Mesodermal cell (in vitro differentiated cells): ENCODE data around the gene EFCAB7.
"Not testable (repeated sequence)": the region's sequence is repeated elsewhere in the genome, so short reads cannot be mapped to it uniquely, and the experiment has no call there.

Experiments
- H3K27ac ChIP-seq: 2 replicates; pipeline ENCODE4 v1.7.0; 2013; ENCODE audit warnings: mild to moderate bottlenecking, low read depth, low read length, moderate library complexity; ENCODE audit not compliant: severe bottlenecking
- H3K36me3 ChIP-seq: 2 replicates; pipeline ENCODE4 v1.7.1; 2013; ENCODE audit warnings: mild to moderate bottlenecking, low read length, moderate library complexity; ENCODE audit not compliant: control insufficient read depth, insufficient read depth
- H3K4me1 ChIP-seq: one replicate; pipeline ENCODE4 v1.7.1; 2013; ENCODE audit warnings: mild to moderate bottlenecking, low read length; ENCODE audit not compliant: insufficient read depth, control insufficient read depth, poor library complexity, severe bottlenecking
- H3K4me3 ChIP-seq: 2 replicates; pipeline ENCODE4 v1.7.0; 2013; ENCODE audit warnings: low read length, control low read depth, mild to moderate bottlenecking; ENCODE audit not compliant: insufficient read depth, poor library complexity, severe bottlenecking; ENCODE audit errors: extremely low read depth
- H3K9me3 ChIP-seq: 2 replicates; pipeline ENCODE4 v1.7.1; 2013; ENCODE audit warnings: mild to moderate bottlenecking, low read length, moderate library complexity; ENCODE audit not compliant: control insufficient read depth
- WGBS, 2 experiments: methylation state at CpG; one replicate each; pipeline ENCODE4 v1.1.5; 2013; ENCODE audit warnings: missing lambda C conversion rate in 2 of 2; ENCODE audit not compliant: insufficient coverage in 2 of 2; 5-methylcytosine and 5-hydroxymethylcytosine counted together

Gene EFCAB7

GRCh38 chr1:63548303-63548702, 25.0 kb downstream of the EFCAB7 start:
- Histone ChIP-seq H3K4me3 (no peak overlapping the region), H3K36me3 (no peaks in the 10 kb centered on the region), H3K4me1 (no peaks in the 10 kb centered on the region), H3K27ac (no peak overlapping the region), H3K9me3 (no peaks in the 10 kb centered on the region)
- WGBS, 2 experiments = no CpG with 5 or more reads among the region's 2 CpGs

- Histone ChIP-seq H3K4me3 (no peak overlapping the region), H3K4me1 (no peaks in the 10 kb centered on the region), H3K36me3 (no peaks in the 10 kb centered on the region), H3K9me3 (no peaks in the 10 kb centered on the region), H3K27ac (no peak overlapping the region)
- WGBS, 2 experiments = 96 to 97% methylated on average over 12 of the region's 13 CpGs
Measured at GRCh38 chr1:63548877-63549276, 25.6 kb downstream of the EFCAB7 start.

DNA sequence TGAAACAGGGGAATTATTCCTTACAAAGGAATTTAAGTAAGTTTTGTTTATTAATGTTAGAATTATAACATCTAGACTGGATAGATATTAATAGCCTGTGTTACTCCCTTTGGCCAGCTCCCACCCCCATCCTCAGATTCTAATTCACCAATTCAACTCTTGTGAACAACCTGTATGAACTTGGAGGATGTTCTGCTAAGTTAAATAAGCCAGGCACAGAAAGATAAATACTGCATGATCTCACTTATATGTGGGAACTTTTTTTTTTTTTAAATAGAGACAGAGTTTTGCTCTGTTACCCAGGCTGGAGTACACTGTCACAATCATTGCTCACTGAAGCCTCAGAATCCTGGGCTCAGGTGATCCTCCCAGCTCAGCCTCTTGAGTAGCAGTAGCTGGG, 32.2 kb downstream of the EFCAB7 start:
- no peaks in the 10 kb centered on the region for H3K36me3 ChIP-seq
- H3K27ac ChIP-seq = no peak overlapping the region
- H3K4me3 ChIP-seq = no peak overlapping the region
- H3K9me3 ChIP-seq = no peaks in the 10 kb centered on the region
- no peaks in the 10 kb centered on the region for H3K4me1 ChIP-seq

GRCh38 chr1:63557365-63557987, 34.2 kb downstream of the EFCAB7 start:
- WGBS, 2 experiments = 60 to 66% methylated on average over 1 to 4 of the region's 6 CpGs
- no peak overlapping the region for H3K4me3 ChIP-seq

DNA sequence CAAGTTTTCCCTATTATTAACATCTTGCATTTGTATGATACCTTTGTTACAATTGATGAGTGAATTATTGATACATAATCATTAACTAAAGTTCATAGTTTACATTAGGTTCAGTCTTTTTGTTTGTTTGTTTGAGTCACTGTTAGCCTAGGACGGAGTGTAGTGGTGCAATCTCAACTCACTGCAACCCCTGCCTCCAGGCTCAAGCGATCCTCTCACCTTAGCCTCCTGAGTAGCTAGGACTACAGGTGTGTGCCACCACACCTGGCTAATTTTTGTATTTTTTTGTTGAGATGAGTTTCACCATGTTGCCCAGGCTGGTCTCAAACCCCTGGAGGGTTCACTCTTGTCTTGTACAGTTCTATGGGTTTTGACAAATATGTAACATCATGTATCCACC, 36.0 kb downstream of the EFCAB7 start:
- H3K36me3 ChIP-seq = no peaks in the 10 kb centered on the region
- no CpG with 5 or more reads among the region's 2 CpGs for WGBS, 2 experiments
- H3K27ac ChIP-seq = no peak overlapping the region
- H3K4me1 ChIP-seq = no peaks in the 10 kb centered on the region
- no peaks in the 10 kb centered on the region for H3K9me3 ChIP-seq
- H3K4me3 ChIP-seq = no peak overlapping the region

More at GRCh38 chr1:63557365-63557987, 34.2 kb downstream of the EFCAB7 start:
- Histone ChIP-seq H3K27ac (no peak overlapping the region), H3K9me3 (no peaks in the 10 kb centered on the region), H3K4me1 (no peaks in the 10 kb centered on the region), H3K36me3 (no peaks in the 10 kb centered on the region)

GRCh38 chr1:63563745-63564144, 40.4 kb downstream of the EFCAB7 start:
- no peak overlapping the region for H3K4me3 ChIP-seq
- H3K36me3 ChIP-seq = no peaks in the 10 kb centered on the region
- H3K4me1 ChIP-seq = no peaks in the 10 kb centered on the region
- no peaks in the 10 kb centered on the region for H3K9me3 ChIP-seq
- no peak overlapping the region for H3K27ac ChIP-seq

DNA sequence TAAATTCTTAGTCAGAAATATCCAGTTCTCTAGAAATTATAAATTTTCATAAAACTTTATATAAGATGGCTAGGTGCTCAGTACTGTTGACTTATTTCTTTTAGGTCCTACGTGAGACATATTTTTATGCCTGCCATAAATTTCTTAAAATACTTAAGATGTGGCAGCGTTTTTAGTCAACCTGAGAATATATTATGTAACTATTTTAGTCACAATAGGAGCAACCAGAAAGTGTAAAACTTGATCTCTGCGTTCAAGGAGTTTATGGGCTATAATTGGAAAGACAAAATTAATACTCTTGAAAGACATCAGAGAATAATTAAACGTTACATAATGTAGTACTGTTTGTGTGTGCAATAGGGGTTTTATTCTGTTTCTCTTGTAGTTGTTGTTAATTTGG, 45.7 kb downstream of the EFCAB7 start:
- no peak overlapping the region for H3K4me3 ChIP-seq
- H3K36me3 ChIP-seq = no peaks in the 10 kb centered on the region
- no peaks in the 10 kb centered on the region for H3K4me1 ChIP-seq
- WGBS, 2 experiments = 83% methylated on average over 1 of the region's 4 CpGs; no CpG with 5 or more reads in 1 of the 2 experiments
- no peak overlapping the region for H3K27ac ChIP-seq
- H3K9me3 ChIP-seq = no peaks in the 10 kb centered on the region

GRCh38 chr1:63569640-63570316, 46.5 kb downstream of the EFCAB7 start:
- Histone ChIP-seq H3K36me3 (no peaks in the 10 kb centered on the region), H3K27ac (no peak overlapping the region), H3K4me3 (no peak overlapping the region), H3K4me1 (no peaks in the 10 kb centered on the region), H3K9me3 (no peaks in the 10 kb centered on the region)
- 100% methylated on average over 1 of the region's 3 CpGs; no CpG with 5 or more reads in 1 of the 2 experiments for WGBS, 2 experiments

GRCh38 chr1:63572686-63573085, 49.4 kb downstream of the EFCAB7 start:
- not testable (repeated sequence) for H3K4me1 ChIP-seq, H3K4me3 ChIP-seq, H3K9me3 ChIP-seq, H3K36me3 ChIP-seq, H3K27ac ChIP-seq
- WGBS, 2 experiments = 62% methylated on average over 4 of the region's 8 CpGs; no CpG with 5 or more reads in 1 of the 2 experiments

GRCh38 chr1:63574203-63574796, 51.0 kb downstream of the EFCAB7 start:
- WGBS, 2 experiments = no CpG with 5 or more reads among the region's 2 CpGs
- not testable (repeated sequence) for H3K27ac ChIP-seq, H3K4me1 ChIP-seq, H3K36me3 ChIP-seq, H3K9me3 ChIP-seq, H3K4me3 ChIP-seq

GRCh38 chr1:63575340-63575826, 52.1 kb downstream of the EFCAB7 start:
- H3K27ac ChIP-seq = no peak overlapping the region
- H3K4me3 ChIP-seq = no peak overlapping the region
- 90% methylated on average over 2 of the region's 4 CpGs; no CpG with 5 or more reads in 1 of the 2 experiments for WGBS, 2 experiments
- H3K4me1 ChIP-seq = no peaks in the 10 kb centered on the region
- H3K36me3 ChIP-seq = no peaks in the 10 kb centered on the region
- H3K9me3 ChIP-seq = no peaks in the 10 kb centered on the region
